HG02759 (cell line): ENCODE results near the gene SYAP1.
A peak's percentile ranks its signal among the peaks of the same experiment; 100 is the strongest.
"Not testable (repeated sequence)": the region's sequence is repeated elsewhere in the genome, so short reads cannot be mapped to it uniquely, and the experiment has no call there.

Experiments used
- ATAC-seq: cut with Tn5 transposase; IDR thresholded peaks from one replicate; pipeline ENCODE4 v1.9.1; 2021; ENCODE audit warnings: mild to moderate bottlenecking, moderate library complexity; ENCODE audit not compliant: unreplicated experiment

Gene SYAP1, protein sequence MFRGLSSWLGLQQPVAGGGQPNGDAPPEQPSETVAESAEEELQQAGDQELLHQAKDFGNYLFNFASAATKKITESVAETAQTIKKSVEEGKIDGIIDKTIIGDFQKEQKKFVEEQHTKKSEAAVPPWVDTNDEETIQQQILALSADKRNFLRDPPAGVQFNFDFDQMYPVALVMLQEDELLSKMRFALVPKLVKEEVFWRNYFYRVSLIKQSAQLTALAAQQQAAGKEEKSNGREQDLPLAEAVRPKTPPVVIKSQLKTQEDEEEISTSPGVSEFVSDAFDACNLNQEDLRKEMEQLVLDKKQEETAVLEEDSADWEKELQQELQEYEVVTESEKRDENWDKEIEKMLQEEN

DNA sequence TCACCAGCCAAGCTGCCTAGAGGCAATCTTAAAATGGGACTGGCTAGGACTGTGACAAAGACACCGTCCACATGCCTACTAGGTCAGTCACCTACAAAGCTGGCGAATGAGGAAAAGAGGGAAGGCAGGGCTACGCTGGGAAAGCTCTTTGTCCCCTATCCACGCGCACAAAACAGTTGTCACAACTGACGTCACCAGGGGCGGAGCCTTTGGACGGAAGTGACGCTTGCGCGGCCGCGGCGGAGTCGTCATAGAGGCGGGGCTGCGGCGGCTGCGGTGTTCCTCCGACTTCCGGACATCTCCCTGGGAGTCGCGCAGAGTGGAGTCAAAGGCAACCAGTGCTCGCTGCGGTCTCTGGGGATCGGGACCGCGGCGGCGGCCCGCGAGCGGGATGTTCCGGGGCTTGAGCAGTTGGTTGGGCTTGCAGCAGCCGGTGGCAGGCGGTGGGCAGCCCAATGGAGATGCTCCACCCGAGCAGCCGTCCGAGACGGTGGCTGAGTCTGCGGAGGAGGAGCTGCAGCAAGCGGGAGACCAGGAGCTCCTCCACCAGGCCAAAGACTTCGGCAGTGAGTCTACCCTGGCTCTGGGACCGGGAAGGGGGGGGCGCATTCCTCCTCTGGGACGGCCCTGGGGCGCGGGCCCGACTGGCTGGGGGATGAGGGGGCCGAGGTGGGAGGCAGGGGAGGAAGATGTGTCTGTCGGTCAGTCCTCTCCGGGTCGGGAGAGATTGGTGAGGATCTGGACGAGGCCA, at the start of gene SYAP1:
TSS of gene SYAP1 (plus strand) at position 279 of the 751 bp plus-strand sequence. CDS start at position 392, 113 bp downstream.
- ATAC-seq, result peak; percentile 99

DNA sequence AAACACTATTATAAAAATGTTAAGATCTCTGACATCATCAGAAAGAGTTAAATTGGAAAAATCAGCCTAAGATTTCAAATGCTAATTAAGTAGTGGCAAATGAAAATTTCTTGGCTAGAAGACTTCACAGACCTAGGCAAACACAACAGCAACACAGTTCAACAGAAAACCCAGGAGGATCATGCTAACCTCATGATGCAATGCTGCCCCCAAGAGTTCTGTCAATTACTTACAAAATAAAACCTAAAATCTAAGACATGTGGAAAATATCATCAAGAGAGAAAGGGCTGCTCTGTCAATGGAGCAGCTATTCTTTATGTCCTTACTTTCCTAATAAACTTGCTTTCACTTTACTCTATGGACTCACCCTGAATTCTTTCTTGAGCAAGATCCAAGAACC, 48.4 kb upstream of the SYAP1 start:
- no peak for ATAC-seq

DNA sequence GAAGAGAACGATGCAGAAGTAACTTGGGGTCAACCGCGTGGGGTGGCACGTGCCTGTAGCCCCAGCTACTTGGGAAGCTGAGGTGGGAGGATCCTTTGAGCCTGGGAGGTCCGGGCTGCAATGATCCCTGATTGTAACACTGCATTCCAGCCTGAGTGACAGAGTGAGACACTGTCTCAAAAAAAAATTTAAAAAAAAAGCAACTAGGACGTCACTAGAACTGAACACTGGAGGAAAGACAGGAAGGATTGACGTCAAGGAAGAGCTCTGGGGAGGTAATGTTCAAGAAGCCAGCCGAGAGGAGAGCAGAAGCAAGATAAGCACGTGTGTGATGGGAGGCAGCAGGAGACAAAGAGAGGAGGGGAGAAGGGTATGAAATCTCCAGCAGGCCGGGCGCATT, 40.7 kb upstream of the SYAP1 start:
- ATAC-seq, result no peak

DNA sequence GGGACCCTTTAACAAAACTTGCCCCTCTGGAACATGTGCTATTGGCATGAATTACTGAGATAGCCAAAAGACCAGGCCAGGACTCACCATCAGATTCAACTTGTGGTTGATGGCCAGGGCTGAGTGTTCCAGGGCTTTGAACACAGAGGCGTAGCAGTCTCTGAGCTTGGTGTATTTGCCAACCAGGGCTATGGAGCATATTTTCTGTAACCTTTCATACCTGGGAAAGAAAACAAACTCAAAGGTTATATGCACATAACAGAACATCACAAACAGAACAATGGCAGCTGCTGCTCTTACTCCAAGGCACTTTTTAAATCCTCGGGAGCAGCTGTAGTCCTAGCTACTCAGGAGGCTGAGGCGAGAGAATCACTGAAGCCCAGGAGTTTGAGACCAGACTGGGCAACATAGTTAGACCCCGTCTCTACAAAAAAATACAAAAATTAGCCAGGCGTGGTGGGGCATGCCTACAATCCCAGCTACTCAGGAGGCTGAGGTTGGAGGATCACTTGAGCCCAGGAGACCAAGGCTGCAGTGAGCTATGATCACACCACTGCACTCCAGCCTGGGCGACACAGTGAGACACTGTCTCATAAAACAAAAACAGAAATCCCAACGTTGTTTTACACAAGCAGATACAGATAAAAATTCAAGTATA, 36.3 kb upstream of the SYAP1 start:
- no peak for ATAC-seq

DNA sequence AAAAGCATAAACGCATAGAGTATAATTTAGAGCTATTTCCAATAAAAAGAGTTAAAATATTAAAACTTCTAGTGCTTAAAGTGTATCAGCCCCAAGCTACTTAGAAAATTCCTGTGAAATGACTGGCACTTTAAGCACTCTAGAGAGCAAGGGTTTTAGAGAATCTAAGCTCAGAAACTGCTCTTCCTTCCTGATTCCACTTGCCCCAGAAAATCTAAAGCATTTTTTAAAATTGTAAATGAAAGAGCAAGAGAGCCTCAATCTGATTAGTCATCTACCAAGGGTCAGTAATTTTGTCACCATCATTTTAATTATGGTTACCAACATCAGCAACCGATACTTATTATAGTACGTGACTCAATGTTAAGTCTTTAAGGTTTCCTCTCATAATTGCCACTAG, 31.9 kb upstream of the SYAP1 start:
- no peak for ATAC-seq

DNA sequence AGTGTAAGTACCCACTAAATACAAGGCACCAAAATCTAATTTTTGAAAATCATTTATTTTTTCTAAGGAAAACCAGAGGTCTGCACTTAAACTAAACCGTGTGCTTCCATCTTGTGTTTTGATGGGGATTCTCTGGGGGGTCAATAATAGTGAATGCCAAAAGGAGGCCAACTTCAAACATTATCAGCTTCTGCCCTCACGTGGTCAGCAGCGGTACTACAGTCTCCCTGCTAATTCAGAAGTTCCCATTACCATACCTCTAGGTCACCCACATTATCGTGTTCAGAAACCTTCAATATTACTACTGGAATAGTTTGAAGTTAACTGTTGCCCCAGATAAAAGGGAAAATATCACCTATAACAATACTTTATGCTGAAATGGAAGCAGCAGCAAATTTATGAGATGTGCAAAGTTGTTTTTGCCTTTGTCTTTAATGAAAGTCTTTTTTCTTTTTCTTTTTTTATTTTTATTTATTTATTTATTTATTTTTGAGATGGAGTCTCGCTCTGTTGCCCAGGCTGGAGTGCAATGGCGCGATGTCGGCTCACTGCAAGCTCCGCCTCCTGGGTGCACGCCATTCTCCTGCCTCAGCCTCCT, 24.2 kb upstream of the SYAP1 start:
- no peak for ATAC-seq

DNA sequence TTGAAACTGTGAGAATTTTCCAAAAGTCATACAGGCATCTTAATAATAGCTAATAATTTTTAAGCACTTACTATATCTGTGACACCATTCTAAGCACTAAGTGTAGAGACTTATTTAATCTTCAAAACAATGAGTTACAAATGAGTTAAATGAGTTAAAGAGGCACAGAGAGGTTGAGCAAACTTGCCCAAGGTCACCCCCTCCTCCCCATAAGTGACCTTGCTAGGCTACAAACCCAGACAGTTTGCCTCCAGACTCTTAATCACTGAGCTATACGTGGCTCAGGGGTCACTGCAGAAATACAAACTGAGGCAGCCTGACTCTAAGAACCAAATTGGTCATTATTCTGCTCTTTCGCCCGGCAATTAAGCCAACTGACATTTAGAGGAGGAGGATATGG, 22.5 kb upstream of the SYAP1 start:
- ATAC-seq, result no peak

DNA sequence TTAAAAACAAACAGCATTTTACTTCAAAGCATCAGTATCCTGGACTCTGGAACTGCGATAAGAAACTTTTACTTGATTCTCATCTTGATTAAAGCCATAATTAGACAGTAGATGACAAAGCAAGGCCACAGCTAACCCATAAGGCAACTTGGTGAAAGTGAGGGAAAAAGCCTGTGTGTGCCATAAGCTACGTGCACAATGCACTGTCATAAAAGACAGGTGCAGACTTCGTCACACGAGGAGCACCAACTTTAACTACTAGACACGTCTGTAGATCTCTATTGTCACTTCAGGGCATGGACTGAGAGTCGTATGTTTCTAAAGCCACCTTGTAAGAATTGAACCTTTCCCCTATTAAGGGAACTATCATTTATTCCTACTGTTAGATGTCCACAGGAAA, 20.0 kb upstream of the SYAP1 start:
- ATAC-seq, result no peak

DNA sequence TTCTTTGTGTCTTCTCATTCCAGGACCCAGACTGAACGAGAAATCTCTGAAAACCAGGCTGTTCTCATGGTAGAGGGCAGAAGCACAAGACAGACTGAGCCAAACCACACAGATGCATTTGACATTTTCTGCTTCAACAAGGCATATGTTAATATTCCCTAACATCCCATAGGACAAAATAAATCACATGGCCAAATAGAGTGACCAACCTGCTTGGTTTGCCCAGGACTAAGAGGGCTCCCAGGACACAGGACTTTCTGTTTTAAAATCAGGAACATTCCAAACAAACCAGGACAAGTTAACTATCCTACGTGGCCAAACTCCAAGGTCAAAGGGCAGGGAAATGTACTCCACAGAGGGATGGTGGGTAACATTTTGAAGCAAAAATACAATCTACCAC, 18.7 kb upstream of the SYAP1 start:
- ATAC-seq, result no peak

DNA sequence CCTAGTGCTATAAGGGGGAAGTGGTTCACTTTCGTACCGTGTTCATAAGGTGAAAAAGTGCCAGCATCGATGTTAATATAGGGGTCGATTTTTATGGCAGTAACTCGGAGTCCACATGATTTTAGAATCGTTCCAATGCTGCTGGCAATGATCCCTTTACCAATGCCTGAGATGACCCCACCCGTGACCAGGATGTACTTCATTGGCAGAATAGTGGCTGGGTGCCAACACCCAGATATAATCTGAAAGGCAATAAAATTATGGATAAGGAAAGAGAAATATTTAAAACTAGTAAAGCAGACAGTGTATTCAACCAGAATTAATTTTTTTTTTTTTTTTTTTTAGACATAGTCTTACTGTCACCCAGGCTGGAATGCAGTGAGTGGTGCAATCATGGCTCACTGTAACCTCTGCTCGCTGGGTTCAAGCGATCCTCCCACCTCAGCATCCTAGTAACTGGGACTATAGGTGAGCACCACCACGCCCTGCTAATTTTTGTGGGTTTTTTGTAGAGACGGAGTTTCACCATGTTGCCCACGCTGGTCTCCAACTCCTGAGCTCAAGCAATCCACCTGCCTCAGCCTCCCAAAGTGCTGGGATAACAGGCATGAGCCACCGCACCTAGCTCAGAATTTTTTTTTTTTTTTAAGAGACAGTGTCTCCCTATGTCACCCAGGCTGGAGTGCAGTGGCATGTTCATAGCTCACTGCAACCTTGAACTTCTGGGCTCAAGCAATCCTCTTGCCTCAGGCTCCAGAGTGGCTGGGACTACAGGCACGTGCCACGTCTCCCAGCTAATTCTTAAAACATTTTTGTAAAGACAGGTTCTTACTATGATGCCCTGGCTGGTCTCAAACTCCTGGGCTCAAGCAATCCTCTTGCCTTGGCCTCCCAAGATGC, 16.5 kb upstream of the SYAP1 start:
- ATAC-seq, result no peak

DNA sequence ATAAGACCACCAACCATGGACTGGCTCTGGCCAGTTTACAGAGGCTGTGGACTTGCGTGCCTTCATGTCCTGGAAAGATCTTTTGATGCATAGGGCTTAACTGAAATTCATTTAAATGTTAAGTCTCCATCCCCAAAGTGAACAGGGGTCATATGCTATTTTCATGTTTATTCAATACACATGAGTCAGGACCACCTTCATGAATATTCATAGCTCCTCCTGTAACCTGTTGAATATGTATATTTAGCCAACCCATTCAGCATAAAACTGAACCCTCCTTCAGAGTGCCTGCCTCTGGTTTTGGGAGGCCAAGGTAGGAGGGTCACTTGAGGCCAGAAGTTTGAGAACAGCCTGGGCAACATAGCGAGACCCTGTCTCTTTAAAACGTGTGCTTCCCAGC, 14.0 kb upstream of the SYAP1 start:
- ATAC-seq, result no peak

DNA sequence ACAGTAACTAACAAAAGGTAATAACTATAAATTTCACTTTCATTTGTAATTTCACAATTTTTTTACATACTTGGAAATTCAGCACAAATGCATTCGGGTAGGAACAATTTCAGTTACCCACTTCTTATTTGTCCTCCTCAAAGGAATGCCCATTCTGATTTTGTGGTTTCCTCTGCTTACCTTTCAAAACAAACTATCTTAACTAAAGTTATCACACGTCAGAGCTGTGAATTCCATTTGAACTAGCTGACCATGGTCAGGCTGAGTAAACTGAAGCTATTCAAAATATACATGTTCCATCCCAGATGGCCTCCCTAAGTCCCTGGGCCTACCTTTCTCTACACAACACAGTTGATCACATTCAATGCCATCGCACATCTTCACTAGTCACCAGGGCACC, 11.4 kb upstream of the SYAP1 start:
- no peak for ATAC-seq

DNA sequence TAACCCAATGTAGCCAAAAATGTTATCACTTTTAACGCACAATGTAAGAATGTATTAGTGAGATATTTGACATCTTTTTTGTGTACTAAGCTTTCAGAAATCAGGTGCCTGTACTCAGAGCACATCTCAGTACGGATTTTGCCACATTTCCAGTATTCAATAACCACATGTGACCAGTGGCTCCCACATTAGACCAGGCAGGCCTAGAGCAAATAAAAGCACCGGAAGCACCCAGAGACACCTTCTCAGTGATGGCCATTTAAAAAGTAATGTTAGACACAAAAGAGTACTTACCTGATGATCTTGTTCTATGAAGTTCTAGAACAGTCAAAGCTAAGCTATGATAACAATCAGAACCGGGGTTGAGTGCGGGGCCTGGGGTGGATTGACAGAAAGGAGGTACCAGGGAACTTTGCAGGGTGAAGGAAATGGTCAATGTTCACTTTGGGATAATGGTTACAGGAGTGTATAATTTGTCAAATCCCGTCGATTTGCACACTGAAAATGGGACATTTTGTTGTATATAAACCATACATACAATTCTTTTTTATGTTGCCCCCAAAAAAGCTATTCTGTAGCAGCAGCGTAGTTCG, 8.1 kb upstream of the SYAP1 start:
- no peak for ATAC-seq

DNA sequence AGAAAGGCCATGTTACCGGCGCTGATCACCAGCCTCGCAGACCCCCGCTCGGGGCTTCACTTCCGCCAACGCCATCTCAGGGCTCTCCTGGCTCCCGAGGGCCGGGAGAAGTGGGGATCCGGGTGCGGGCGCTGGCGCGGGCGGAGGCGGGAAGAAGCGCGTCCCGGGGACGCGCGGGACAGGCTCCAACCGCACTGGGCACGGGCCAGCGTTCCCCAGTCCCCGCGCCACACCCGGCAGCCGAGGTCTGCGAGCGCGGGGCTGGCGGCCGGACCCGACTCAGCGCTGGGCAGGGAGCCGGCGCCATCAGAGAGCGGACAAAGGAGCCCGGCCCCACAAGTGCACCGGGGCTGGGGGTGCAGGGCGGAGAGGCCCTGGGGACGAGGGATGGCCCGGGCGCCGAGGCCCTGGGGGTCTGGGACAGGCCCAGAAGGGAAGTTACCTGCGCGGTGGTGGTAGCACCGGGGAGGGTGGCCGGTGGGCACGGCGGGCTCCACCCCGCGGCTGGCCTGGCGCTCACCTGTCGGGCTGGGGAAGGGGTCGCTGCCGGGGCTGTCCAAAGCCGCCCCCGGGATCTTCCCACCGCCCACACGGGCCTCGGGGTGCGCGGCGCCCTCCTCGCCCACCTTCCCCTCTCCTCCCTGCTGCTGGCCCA, 7.4 kb upstream of the SYAP1 start:
- peak; percentile 57 for ATAC-seq

DNA sequence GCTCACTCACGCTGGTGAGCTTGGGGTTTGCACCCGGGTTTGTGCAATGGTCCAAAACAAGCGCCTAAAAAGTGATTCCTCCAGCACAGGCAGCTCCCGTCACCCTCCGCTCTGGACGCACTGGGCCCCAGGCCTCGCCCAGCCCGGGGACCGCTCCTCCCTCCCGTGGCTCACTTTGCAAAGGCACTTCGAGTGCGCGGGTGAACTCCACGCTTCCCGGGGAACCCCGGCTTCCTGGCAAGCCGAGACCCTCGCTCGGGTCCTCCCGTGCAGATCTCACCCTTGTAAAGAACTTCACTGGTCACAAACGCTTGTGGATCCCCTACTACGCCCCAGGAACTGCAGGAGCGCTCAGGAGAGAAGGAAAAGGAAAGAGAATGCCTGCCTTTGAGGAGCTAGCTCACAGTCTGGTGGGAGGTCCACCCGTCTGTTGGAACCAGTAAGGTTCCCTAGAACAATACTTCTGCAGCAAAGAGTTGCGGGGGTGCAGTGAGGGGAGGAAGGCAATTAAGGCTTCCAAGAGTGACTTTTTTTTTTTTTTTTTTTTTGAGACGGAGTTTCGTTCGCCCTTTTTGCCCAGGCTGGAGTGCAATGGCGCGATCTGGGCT, 6.8 kb upstream of the SYAP1 start, which contains the start of gene CTPS2:
TSS of gene CTPS2 (minus strand) at position 122 of the 608 bp plus-strand sequence. CDS start 9,767 bp downstream, outside the sequence.
- ATAC-seq, result peak; percentile 90

DNA sequence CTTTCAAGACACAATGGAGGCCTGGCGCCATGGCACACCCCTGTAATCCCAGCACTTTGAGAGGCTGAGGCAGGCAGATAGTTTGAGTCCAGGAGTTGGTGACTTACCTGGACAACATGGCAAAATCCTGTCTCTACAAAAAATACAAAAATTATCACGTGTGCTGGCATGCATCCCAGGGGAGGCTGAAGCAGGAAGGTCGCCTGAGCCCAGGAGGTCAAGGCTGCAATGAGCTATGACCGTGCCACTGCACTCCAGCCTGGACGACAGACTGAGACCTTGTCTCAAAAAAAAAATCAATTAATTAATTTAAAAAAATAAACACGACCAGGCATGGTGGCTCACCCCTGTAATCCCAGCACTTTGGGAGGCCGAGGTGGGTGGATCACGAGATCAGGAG, 4.9 kb upstream of the SYAP1 start:
- ATAC-seq, result no peak

DNA sequence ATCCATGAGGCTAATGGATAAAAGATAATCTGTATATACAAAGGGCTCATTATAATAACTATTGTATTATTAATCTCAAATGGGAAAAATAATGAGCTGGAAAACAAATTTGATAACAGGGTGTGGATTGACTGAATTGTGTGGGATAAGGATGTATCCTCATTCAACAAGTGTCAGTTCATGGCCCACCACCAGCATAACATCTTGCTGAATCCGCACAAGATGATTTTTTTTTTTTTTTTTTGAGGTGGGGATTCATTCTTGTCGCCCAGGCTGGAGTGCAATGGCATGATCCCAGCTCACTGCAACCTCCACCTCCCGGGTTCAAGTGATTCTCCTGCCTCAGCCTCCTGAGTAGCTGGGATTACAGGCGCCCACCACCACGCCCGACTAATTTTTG, 3.8 kb upstream of the SYAP1 start:
- not testable (repeated sequence) for ATAC-seq

DNA sequence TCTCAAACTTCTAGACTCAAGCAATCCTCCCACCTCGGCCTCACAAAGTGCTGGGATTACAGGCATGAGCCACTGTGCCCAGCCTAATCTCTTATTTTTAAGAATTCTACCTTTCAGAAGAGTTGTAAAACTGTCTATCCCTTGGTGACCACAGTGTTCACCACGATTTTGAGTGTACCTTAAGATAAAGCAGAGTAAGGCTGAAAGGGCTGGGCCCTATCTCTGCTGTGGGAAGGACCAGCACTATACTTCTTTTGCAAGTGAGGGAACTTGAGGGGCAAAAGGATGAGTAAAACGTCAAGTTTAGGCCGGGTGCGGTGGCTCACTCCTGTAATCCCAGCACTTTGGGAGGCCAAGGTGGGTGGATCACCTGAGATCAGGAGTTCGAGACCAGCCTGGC, 3.0 kb upstream of the SYAP1 start:
- not testable (repeated sequence) for ATAC-seq

DNA sequence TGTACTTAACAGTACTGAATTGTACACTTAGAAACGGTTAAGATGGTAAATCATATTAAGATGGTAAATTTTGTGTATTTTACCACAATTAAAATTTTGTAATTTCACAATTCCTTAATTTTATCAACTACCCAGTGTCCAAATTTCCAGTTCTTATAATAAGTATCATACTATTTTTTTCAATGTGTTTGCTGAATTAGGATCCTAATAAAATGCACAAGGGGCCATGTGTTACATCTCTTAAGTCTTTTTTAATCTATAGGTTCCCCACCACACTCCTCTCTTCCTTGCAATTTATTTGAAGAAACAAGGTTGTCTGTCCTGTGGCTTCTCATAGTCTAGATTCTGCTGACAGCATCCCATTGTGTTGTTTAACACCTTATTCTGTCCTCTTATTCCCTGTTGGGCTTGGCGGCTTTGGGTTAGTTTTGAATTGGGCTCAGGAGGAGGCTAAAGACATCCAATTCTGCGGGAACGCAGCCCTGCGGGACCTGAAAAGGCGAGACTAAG, 533 bp upstream of the SYAP1 start:
- ATAC-seq, result no peak
